Endothelial cell of umbilical vein (primary cell): Measurements from ENCODE around the gene CSNK1A1. TPM values are rescaled to one million over a fixed set of nuclear protein-coding genes. Genes with fewer than 3 reads are reported as not detected.

Source experiments
- BruUV-seq: library from RNA; stranded (reverse); fragments of 400-500 nt; replicated peaks from 2 replicates; lab custom pipeline; 2021; lab: Mats Ljungman, UMichigan
- CTCF ChIA-PET: fragments of 300-600, 350-600 bp; sonication (Branson Sonifier 250); formaldehyde crosslinking; loops from one replicate; lab custom pipeline; 2021; ENCODE audit warnings: antibody characterized with exemption, inconsistent platforms; lab: Charles Lee
- POLR2A ChIA-PET: fragments of 300-600, 350-600 bp; sonication (Branson Sonifier 250); formaldehyde crosslinking; loops from one replicate; lab custom pipeline; 2021; ENCODE audit warnings: antibody characterized with exemption, inconsistent platforms; lab: Charles Lee
- DNase-seq: peaks from one replicate; pipeline ENCODE4 v3.0.0-alpha.2; 2011; ENCODE audit warnings: low read depth, low spot score
- FAIRE-seq: peaks from 2 replicates; lab custom pipeline; 2011; peaks lifted over from hg19 to GRCh38; lab: Jason Lieb, UNC
- H2AFZ ChIP-seq: 2 replicates; pipeline ENCODE4 v1.6.0; 2012; ENCODE audit warnings: low read depth, low read length, control low read depth, inconsistent platforms
- H3K27ac ChIP-seq: 2 replicates; pipeline ENCODE4 v1.5.1; 2011; ENCODE audit warnings: low read depth, mild to moderate bottlenecking, control low read depth, low read length, moderate library complexity; ENCODE audit not compliant: insufficient read depth
- H3K27me3 ChIP-seq, 2 experiments: 2 replicates each; pipeline versions ENCODE4 v1.6.0 to v1.6.1; 2011; ENCODE audit warnings: low read length in 2 of 2, mixed read lengths in 1 of 2; ENCODE audit not compliant: control insufficient read depth in 2 of 2, insufficient read depth in 2 of 2
- H3K36me3 ChIP-seq, 2 experiments: 2 replicates in 1 of 2; 3 replicates in 1 of 2; pipeline ENCODE4 v1.5.1; 2011; ENCODE audit warnings: low read length in 2 of 2, mild to moderate bottlenecking in 1 of 2, moderate library complexity in 1 of 2; ENCODE audit not compliant: control insufficient read depth in 2 of 2, insufficient read depth in 2 of 2; ENCODE audit errors: extremely low read depth in 1 of 2
- H3K4me1 ChIP-seq: 3 replicates; pipeline ENCODE4 v1.5.1; 2011; ENCODE audit warnings: mild to moderate bottlenecking, low read length; ENCODE audit not compliant: control insufficient read depth, insufficient read depth; ENCODE audit errors: extremely low read depth
- H3K4me2 ChIP-seq: 2 replicates; pipeline ENCODE4 v1.6.1; 2011; ENCODE audit warnings: low read length, control low read depth, mixed read lengths; ENCODE audit not compliant: insufficient read depth
- H3K4me3 ChIP-seq, 3 experiments: fragments of 200-600 bp in 1 of 3; sonication (generic), shearing (Covaris generic) in 1 of 3; replicated peaks in 1 of 3; 2 replicates each; pipeline ENCODE4 v1.5.1; 2011 to 2016; ENCODE audit warnings: control low read depth in 3 of 3, low read length in 3 of 3, mild to moderate bottlenecking in 2 of 3, inconsistent platforms in 1 of 3, low read depth in 1 of 3, moderate library complexity in 1 of 3; ENCODE audit not compliant: insufficient read depth in 1 of 3
- H3K79me2 ChIP-seq: 2 replicates; pipeline ENCODE4 v1.6.0; 2012; ENCODE audit warnings: low read length, inconsistent platforms; ENCODE audit not compliant: control insufficient read depth, insufficient read depth
- H3K9ac ChIP-seq: replicated peaks from 2 replicates; pipeline ENCODE3; 2011; ENCODE audit warnings: low read length, control low read depth; ENCODE audit not compliant: insufficient read depth; ENCODE audit errors: extremely low read depth
- H3K9me1 ChIP-seq: replicated peaks from 3 replicates; pipeline ENCODE4 v1.6.0; 2011; ENCODE audit warnings: mild to moderate bottlenecking, low read length; ENCODE audit not compliant: control insufficient read depth, insufficient read depth; ENCODE audit errors: extremely low read depth
- H3K9me3 ChIP-seq: replicated peaks from 2 replicates; pipeline ENCODE4 v1.5.1; 2012; ENCODE audit warnings: low read length, inconsistent platforms; ENCODE audit not compliant: control insufficient read depth, insufficient read depth
- H4K20me1 ChIP-seq: replicated peaks from 2 replicates; pipeline ENCODE3; 2011; ENCODE audit warnings: mild to moderate bottlenecking, low read length; ENCODE audit not compliant: control insufficient read depth, insufficient read depth; ENCODE audit errors: extremely low read depth
- EZH2 ChIP-seq: IDR thresholded peaks from 2 replicates; pipeline ENCODE4 v1.6.1; 2012; ENCODE audit warnings: borderline replicate concordance, low read depth, mild to moderate bottlenecking, moderate library complexity, low read length, inconsistent platforms; ENCODE audit not compliant: severe bottlenecking
- FOS ChIP-seq: IDR thresholded peaks from 2 replicates; pipeline ENCODE4 v1.6.1; 2011; ENCODE audit warnings: mild to moderate bottlenecking, low read length, moderate library complexity, borderline replicate concordance; ENCODE audit not compliant: insufficient read depth
- GATA2 ChIP-seq: IDR thresholded peaks from 2 replicates; pipeline ENCODE4 v1.7.0; 2011; ENCODE audit warnings: low read depth, mild to moderate bottlenecking, moderate library complexity, mixed read lengths, low read length; ENCODE audit not compliant: insufficient read length, insufficient read depth
- JUN ChIP-seq: IDR thresholded peaks from 2 replicates; pipeline ENCODE4 v1.6.1; 2011; ENCODE audit warnings: borderline replicate concordance, low read depth; ENCODE audit not compliant: insufficient read length, insufficient read depth
- MYC ChIP-seq: IDR thresholded peaks from one replicate; pipeline ENCODE4 v1.6.1; 2011; ENCODE audit warnings: mild to moderate bottlenecking, low read depth, low read length
- POLR2A ChIP-seq: IDR thresholded peaks from 2 replicates; pipeline ENCODE4 v1.6.1; 2012; ENCODE audit warnings: low read depth, mild to moderate bottlenecking, control low read depth, low read length
- POLR2AphosphoS5 ChIP-seq: IDR thresholded peaks from 2 replicates; pipeline ENCODE4 v1.6.1; 2012; ENCODE audit warnings: low read depth, mild to moderate bottlenecking, control low read depth, low read length, moderate library complexity; ENCODE audit not compliant: insufficient read depth
- dilution Hi-C: fragments of 300-500 bp; cut with MboI; formaldehyde crosslinking; loops from one replicate; pipeline ENCODE4 v1.15.0; 2019; ENCODE audit warnings: low sequenced_read_pairs; ENCODE audit not compliant: extremely low pct_ligation_motif_present
- intact Hi-C: fragments of 100-400 bp; cut with micrococcal nuclease; formaldehyde crosslinking; loops from one replicate; pipeline ENCODE4 v1.10.0; 2022
- polyA plus RNA-seq, 4 experiments: library from polyadenylated mRNA; depleted of rRNA in 3 of 4; stranded (reverse) in 3 of 4; unstranded in 1 of 4; fragments of >200 nt; gene quantifications; 2 replicates each; pipeline versions ENCODE4 v1.2.1 to v1.2.3, GENCODE V29; 2011 to 2012; ENCODE audit warnings: missing spikeins in 1 of 4
- total RNA-seq: library from RNA; stranded (reverse); gene quantifications from 2 replicates; pipeline ENCODE4 v1.2.3, GENCODE V29; 2021
- TF ChIP-seq, protein P1 (sequence below), 2 donors: IDR thresholded peaks; 1 replicate in 1 of 2; 2 replicates in 1 of 2; pipeline ENCODE4 v1.5.1; 2011; ENCODE audit warnings: low read length in 2 of 2, mild to moderate bottlenecking in 2 of 2, moderate library complexity in 2 of 2, control low read depth in 1 of 2, inconsistent platforms in 1 of 2, low read depth in 1 of 2; ENCODE audit not compliant: insufficient read depth in 1 of 2; ENCODE audit errors: extremely low read depth in 1 of 2
- TF ChIP-seq, protein P2 (sequence below): IDR thresholded peaks from 2 replicates; pipeline ENCODE4 v1.6.1; 2011; ENCODE audit not compliant: insufficient read depth, insufficient read length

CSNK1A1 gene
- total and polyA plus RNA-seq, 2 donors (not counting 3 experiments of a cell fraction or from before 2014, with no cell fraction given): 74.1 to 253 TPM

DNA sequence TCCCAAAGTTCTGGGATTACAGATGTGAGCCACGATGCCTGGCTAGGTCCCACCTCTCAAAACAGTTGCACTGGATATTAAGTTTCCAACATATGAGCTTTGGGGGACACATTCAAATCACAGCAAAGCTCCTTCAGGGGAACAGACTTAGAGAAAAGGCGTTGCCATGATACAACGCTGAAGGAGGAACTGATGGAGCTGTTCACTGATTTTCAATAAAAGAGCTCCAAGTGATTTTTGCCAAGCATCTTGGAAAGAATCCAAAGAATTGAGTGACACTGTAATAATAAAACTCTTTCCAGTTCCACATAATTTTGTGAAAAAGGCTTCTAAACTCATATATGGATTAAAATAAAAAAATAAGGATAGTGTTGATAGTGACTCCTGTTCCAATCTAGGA lies 72.5 kb downstream of the CSNK1A1 start:
- H3K79me2 ChIP-seq: no peaks in the 10 kb centered on the region
- no peaks in the 10 kb centered on the region for H4K20me1 ChIP-seq
- TF ChIP-seq POLR2A (no peak), FOS (no peak), JUN (no peak), MYC (no peak), POLR2AphosphoS5 (no peak), EZH2 (no peak), GATA2 (no peak)
- TF ChIP-seq, protein P1, sequence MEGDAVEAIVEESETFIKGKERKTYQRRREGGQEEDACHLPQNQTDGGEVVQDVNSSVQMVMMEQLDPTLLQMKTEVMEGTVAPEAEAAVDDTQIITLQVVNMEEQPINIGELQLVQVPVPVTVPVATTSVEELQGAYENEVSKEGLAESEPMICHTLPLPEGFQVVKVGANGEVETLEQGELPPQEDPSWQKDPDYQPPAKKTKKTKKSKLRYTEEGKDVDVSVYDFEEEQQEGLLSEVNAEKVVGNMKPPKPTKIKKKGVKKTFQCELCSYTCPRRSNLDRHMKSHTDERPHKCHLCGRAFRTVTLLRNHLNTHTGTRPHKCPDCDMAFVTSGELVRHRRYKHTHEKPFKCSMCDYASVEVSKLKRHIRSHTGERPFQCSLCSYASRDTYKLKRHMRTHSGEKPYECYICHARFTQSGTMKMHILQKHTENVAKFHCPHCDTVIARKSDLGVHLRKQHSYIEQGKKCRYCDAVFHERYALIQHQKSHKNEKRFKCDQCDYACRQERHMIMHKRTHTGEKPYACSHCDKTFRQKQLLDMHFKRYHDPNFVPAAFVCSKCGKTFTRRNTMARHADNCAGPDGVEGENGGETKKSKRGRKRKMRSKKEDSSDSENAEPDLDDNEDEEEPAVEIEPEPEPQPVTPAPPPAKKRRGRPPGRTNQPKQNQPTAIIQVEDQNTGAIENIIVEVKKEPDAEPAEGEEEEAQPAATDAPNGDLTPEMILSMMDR (IDR thresholded peaks at IDR 0.05; ENCODE audit: extremely low read depth in 1 of 2, insufficient read depth in 1 of 2, low read depth in 1 of 2, low read length in 2 of 2): no peak
- TF ChIP-seq, protein P2, sequence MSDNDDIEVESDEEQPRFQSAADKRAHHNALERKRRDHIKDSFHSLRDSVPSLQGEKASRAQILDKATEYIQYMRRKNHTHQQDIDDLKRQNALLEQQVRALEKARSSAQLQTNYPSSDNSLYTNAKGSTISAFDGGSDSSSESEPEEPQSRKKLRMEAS: no peak
- no peak overlapping the region for H3K27ac ChIP-seq
- H2AFZ ChIP-seq: no peak overlapping the region
- CTCF ChIA-PET: interaction anchor here (0.8 to 1.6 kb wide), 5 partner anchors 9 to 36 kb away, joined by 3 to 7 read pairs (median 3); no protein-coding TSS in a partner anchor
- dilution Hi-C loops (no loop called here), intact Hi-C loops (no loop called here)
- DNase-seq: no peak
- H3K9ac ChIP-seq: no peak overlapping the region
- H3K9me1 ChIP-seq: no peaks in the 10 kb centered on the region
- H3K4me1 ChIP-seq: no peaks in the 10 kb centered on the region
- POLR2A ChIA-PET: interaction anchor here (0.5 kb wide), 1 partner anchor 11 kb away, joined by 6 read pairs; no protein-coding TSS in a partner anchor
- no peaks in the 10 kb centered on the region for H3K9me3 ChIP-seq
- H3K27me3 ChIP-seq: no peaks in the 10 kb centered on the region
- BruUV-seq: no TSS peak
- H3K4me3 ChIP-seq: no peak overlapping the region
- no peak overlapping the region for H3K4me2 ChIP-seq
- no peaks in the 10 kb centered on the region for H3K36me3 ChIP-seq
- no peak for FAIRE-seq
